ENCODE measurements around the gene PHF12.

GRCh38 chr17:28947639-28948038 is 3.7 kb downstream of the PHF12 start:
- TF ChIP-seq POLR2A (IDR thresholded peaks at IDR 0.05): no peak
- TF ChIP-seq, protein P1, sequence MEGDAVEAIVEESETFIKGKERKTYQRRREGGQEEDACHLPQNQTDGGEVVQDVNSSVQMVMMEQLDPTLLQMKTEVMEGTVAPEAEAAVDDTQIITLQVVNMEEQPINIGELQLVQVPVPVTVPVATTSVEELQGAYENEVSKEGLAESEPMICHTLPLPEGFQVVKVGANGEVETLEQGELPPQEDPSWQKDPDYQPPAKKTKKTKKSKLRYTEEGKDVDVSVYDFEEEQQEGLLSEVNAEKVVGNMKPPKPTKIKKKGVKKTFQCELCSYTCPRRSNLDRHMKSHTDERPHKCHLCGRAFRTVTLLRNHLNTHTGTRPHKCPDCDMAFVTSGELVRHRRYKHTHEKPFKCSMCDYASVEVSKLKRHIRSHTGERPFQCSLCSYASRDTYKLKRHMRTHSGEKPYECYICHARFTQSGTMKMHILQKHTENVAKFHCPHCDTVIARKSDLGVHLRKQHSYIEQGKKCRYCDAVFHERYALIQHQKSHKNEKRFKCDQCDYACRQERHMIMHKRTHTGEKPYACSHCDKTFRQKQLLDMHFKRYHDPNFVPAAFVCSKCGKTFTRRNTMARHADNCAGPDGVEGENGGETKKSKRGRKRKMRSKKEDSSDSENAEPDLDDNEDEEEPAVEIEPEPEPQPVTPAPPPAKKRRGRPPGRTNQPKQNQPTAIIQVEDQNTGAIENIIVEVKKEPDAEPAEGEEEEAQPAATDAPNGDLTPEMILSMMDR (IDR thresholded peaks at IDR 0.05): no peak

Data from Peyer's patch (tissue), 4 donors.